ENCODE data around the gene KRTAP4-1. TPM values are rescaled to one million over a fixed set of nuclear protein-coding genes. Genes with fewer than 3 reads are reported as not detected.

The KRTAP4-1 gene
- 0.17 to 0.25 TPM (median 0.24 TPM) in 4 of 5 replicates, not detected in the other for total RNA-seq (2022; extraction: Qiagen RNA extraction; ENCODE audit: low read depth)

GRCh38 chr17:41184480-41184961 lies at the start of gene KRTAP4-1:
TSS of gene KRTAP4-1 (minus strand) at chr17:41184911. CDS start at chr17:41184854, 57 bp downstream.

GRCh38 chr17:41232399-41233105 lies 47.8 kb upstream of the KRTAP4-1 start, which contains the start of gene KRTAP9-3:
TSS of gene KRTAP9-3 (plus strand) at chr17:41232449. CDS start at chr17:41232502, 53 bp downstream.

GRCh38 chr17:41226598-41227095 lies 41.9 kb upstream of the KRTAP4-1 start, which contains the start of gene KRTAP9-2:
TSS of gene KRTAP9-2 (plus strand) at chr17:41226648. CDS start at chr17:41226655, 7 bp downstream.

GRCh38 chr17:41189837-41190318 lies 5.2 kb upstream of the KRTAP4-1 start, which contains the start of gene KRTAP9-1:
TSS of gene KRTAP9-1 (plus strand) at chr17:41189887. CDS start at chr17:41189887, 0 bp downstream.

GRCh38 chr17:41177727-41178271 lies 6.9 kb downstream of the KRTAP4-1 start, which contains the start of gene KRTAP4-2:
TSS of gene KRTAP4-2 (minus strand) at chr17:41178221. CDS start at chr17:41178164, 57 bp downstream.

GRCh38 chr17:41168121-41168520 lies 16.6 kb downstream of the KRTAP4-1 start, which contains the start of gene KRTAP4-3:
TSS of gene KRTAP4-3 (minus strand) at chr17:41168221. CDS start at chr17:41168172, 49 bp downstream.

GRCh38 chr17:41160648-41161047 lies 24.1 kb downstream of the KRTAP4-1 start, which contains the start of gene KRTAP4-4:
TSS of gene KRTAP4-4 (minus strand) at chr17:41160748. CDS start at chr17:41160691, 57 bp downstream.

GRCh38 chr17:41149652-41149985 lies 35.1 kb downstream of the KRTAP4-1 start, which contains the start of gene KRTAP4-5:
TSS of gene KRTAP4-5 (minus strand) at chr17:41149825. CDS start at chr17:41149767, 58 bp downstream.

GRCh38 chr17:41140360-41141131 lies 44.2 kb downstream of the KRTAP4-1 start, which contains the start of gene KRTAP4-6:
TSS of gene KRTAP4-6 (minus strand) at chr17:41140544. CDS start at chr17:41140487, 57 bp downstream.

Other genes with a start within 250 kb of the KRTAP4-1 start
- gene KRT23, start 247.3 kb downstream of the KRTAP4-1 start, total RNA-seq (2022; extraction: Qiagen RNA extraction; ENCODE audit: low read depth), result 0.06 to 0.30 TPM (median 0.08 TPM) in 3 of 5 replicates, not detected in the others
- gene KRT39, start 218.0 kb downstream of the KRTAP4-1 start, total RNA-seq (2022; extraction: Qiagen RNA extraction; ENCODE audit: low read depth), result not detected in 5 replicates
- not detected in 5 replicates for gene KRT40, start 200.6 kb downstream of the KRTAP4-1 start, total RNA-seq (2022; extraction: Qiagen RNA extraction; ENCODE audit: low read depth)
- not detected in 5 replicates for gene KRTAP3-3, start 190.7 kb downstream of the KRTAP4-1 start, total RNA-seq (2022; extraction: Qiagen RNA extraction; ENCODE audit: low read depth)
- 0.36 to 0.50 TPM (median 0.42 TPM) in 3 of 5 replicates, not detected in the others for gene KRTAP3-2, start 185.0 kb downstream of the KRTAP4-1 start, total RNA-seq (2022; extraction: Qiagen RNA extraction; ENCODE audit: low read depth)
- gene KRTAP3-1, start 175.8 kb downstream of the KRTAP4-1 start, total RNA-seq (2022; extraction: Qiagen RNA extraction; ENCODE audit: low read depth), result not detected in 5 replicates
- gene KRTAP1-5, start 157.7 kb downstream of the KRTAP4-1 start, total RNA-seq (2022; extraction: Qiagen RNA extraction; ENCODE audit: low read depth), result not detected in 5 replicates
- gene KRTAP1-4, start 154.7 kb downstream of the KRTAP4-1 start, total RNA-seq (2022; extraction: Qiagen RNA extraction; ENCODE audit: low read depth), result not detected in 5 replicates
- not detected in 5 replicates for gene KRTAP1-3, start 150.0 kb downstream of the KRTAP4-1 start, total RNA-seq (2022; extraction: Qiagen RNA extraction; ENCODE audit: low read depth)
- gene KRTAP1-1, start 143.5 kb downstream of the KRTAP4-1 start, total RNA-seq (2022; extraction: Qiagen RNA extraction; ENCODE audit: low read depth), result not detected in 5 replicates
- not detected in 5 replicates for gene KRTAP2-1, start 137.6 kb downstream of the KRTAP4-1 start, total RNA-seq (2022; extraction: Qiagen RNA extraction; ENCODE audit: low read depth)
- gene KRTAP2-2, start 129.7 kb downstream of the KRTAP4-1 start, total RNA-seq (2022; extraction: Qiagen RNA extraction; ENCODE audit: low read depth), result not detected in 5 replicates
- gene KRTAP2-3, start 124.8 kb downstream of the KRTAP4-1 start, total RNA-seq (2022; extraction: Qiagen RNA extraction; ENCODE audit: low read depth), result not detected in 5 replicates
- not detected in 5 replicates for gene KRTAP2-4, start 119.0 kb downstream of the KRTAP4-1 start, total RNA-seq (2022; extraction: Qiagen RNA extraction; ENCODE audit: low read depth)
- gene KRTAP4-7, start 100.8 kb downstream of the KRTAP4-1 start, total RNA-seq (2022; extraction: Qiagen RNA extraction; ENCODE audit: low read depth), result not detected in 5 replicates
- gene KRTAP4-8, start 86.8 kb downstream of the KRTAP4-1 start, total RNA-seq (2022; extraction: Qiagen RNA extraction; ENCODE audit: low read depth), result 0.08 TPM in 1 of 5 replicates, not detected in the others
- gene KRTAP4-16, start 82.7 kb downstream of the KRTAP4-1 start, total RNA-seq (2022; extraction: Qiagen RNA extraction; ENCODE audit: low read depth), result not detected in 5 replicates
- gene KRTAP4-9, start 79.5 kb downstream of the KRTAP4-1 start, total RNA-seq (2022; extraction: Qiagen RNA extraction; ENCODE audit: low read depth), result not detected in 5 replicates
- not detected in 5 replicates for gene KRTAP4-11, start 66.5 kb downstream of the KRTAP4-1 start, total RNA-seq (2022; extraction: Qiagen RNA extraction; ENCODE audit: low read depth)
- not detected in 5 replicates for gene KRTAP4-12, start 60.7 kb downstream of the KRTAP4-1 start, total RNA-seq (2022; extraction: Qiagen RNA extraction; ENCODE audit: low read depth)
- gene KRTAP4-6, start 44.4 kb downstream of the KRTAP4-1 start, total RNA-seq (2022; extraction: Qiagen RNA extraction; ENCODE audit: low read depth), result not detected in 5 replicates
- not detected in 5 replicates for gene KRTAP4-5, start 35.1 kb downstream of the KRTAP4-1 start, total RNA-seq (2022; extraction: Qiagen RNA extraction; ENCODE audit: low read depth)
- not detected in 5 replicates for gene KRTAP4-4, start 24.2 kb downstream of the KRTAP4-1 start, total RNA-seq (2022; extraction: Qiagen RNA extraction; ENCODE audit: low read depth)
- gene KRTAP4-3, start 16.7 kb downstream of the KRTAP4-1 start, total RNA-seq (2022; extraction: Qiagen RNA extraction; ENCODE audit: low read depth), result not detected in 5 replicates
- gene KRTAP4-2, start 6.7 kb downstream of the KRTAP4-1 start, total RNA-seq (2022; extraction: Qiagen RNA extraction; ENCODE audit: low read depth), result not detected in 5 replicates
- not detected in 5 replicates for gene KRTAP9-1, start 5.0 kb upstream of the KRTAP4-1 start, total RNA-seq (2022; extraction: Qiagen RNA extraction; ENCODE audit: low read depth)
- gene KRTAP9-2, start 41.7 kb upstream of the KRTAP4-1 start, total RNA-seq (2022; extraction: Qiagen RNA extraction; ENCODE audit: low read depth), result not detected in 5 replicates
- gene KRTAP9-3, start 47.5 kb upstream of the KRTAP4-1 start, total RNA-seq (2022; extraction: Qiagen RNA extraction; ENCODE audit: low read depth), result not detected in 5 replicates
- not detected in 5 replicates for gene KRTAP9-8, start 53.1 kb upstream of the KRTAP4-1 start, total RNA-seq (2022; extraction: Qiagen RNA extraction; ENCODE audit: low read depth)
- not detected in 5 replicates for gene KRTAP9-4, start 64.8 kb upstream of the KRTAP4-1 start, total RNA-seq (2022; extraction: Qiagen RNA extraction; ENCODE audit: low read depth)
- gene KRTAP9-9, start 70.5 kb upstream of the KRTAP4-1 start, total RNA-seq (2022; extraction: Qiagen RNA extraction; ENCODE audit: low read depth), result not detected in 5 replicates
- not detected in 5 replicates for gene KRTAP9-6, start 80.5 kb upstream of the KRTAP4-1 start, total RNA-seq (2022; extraction: Qiagen RNA extraction; ENCODE audit: low read depth)
- gene KRTAP9-7, start 90.8 kb upstream of the KRTAP4-1 start, total RNA-seq (2022; extraction: Qiagen RNA extraction; ENCODE audit: low read depth), result not detected in 5 replicates
- not detected in 5 replicates for gene KRTAP29-1, start 117.9 kb upstream of the KRTAP4-1 start, total RNA-seq (2022; extraction: Qiagen RNA extraction; ENCODE audit: low read depth)
- gene KRTAP16-1, start 124.4 kb upstream of the KRTAP4-1 start, total RNA-seq (2022; extraction: Qiagen RNA extraction; ENCODE audit: low read depth), result not detected in 5 replicates
- not detected in 5 replicates for gene KRTAP17-1, start 130.8 kb upstream of the KRTAP4-1 start, total RNA-seq (2022; extraction: Qiagen RNA extraction; ENCODE audit: low read depth)
- gene KRT33A, start 165.9 kb upstream of the KRTAP4-1 start, total RNA-seq (2022; extraction: Qiagen RNA extraction; ENCODE audit: low read depth), result not detected in 5 replicates
- 0.06 to 0.16 TPM (median 0.15 TPM) in 3 of 5 replicates, not detected in the others for gene KRT33B, start 184.9 kb upstream of the KRTAP4-1 start, total RNA-seq (2022; extraction: Qiagen RNA extraction; ENCODE audit: low read depth)
- 0.25 to 0.43 TPM (median 0.30 TPM) in 5 replicates for gene KRT34, start 197.4 kb upstream of the KRTAP4-1 start, total RNA-seq (2022; extraction: Qiagen RNA extraction; ENCODE audit: low read depth)
- not detected in 5 replicates for gene KRT31, start 212.7 kb upstream of the KRTAP4-1 start, total RNA-seq (2022; extraction: Qiagen RNA extraction; ENCODE audit: low read depth)
- not detected in 5 replicates for gene KRT37, start 239.7 kb upstream of the KRTAP4-1 start, total RNA-seq (2022; extraction: Qiagen RNA extraction; ENCODE audit: low read depth)